ENCODE results near the gene CD34. TPM values are rescaled to one million over a fixed set of nuclear protein-coding genes. Genes with fewer than 3 reads are reported as not detected.

CD34 gene
- total RNA-seq, 2 experiments from 2014 or later = 0.05 TPM; not detected in 1

GRCh38 chr1:207852576-207853371, 58.2 kb downstream of the CD34 start:
- POLR2A ChIA-PET = no interaction called here
- Mint-ChIP-seq H3K9me3 (no peaks in the 10 kb centered on the region), H3K27me3 (no peaks in the 10 kb centered on the region), H3K4me3 (no peak overlapping the region), H3K27ac (peak overlapping the region; percentile 19), H3K36me3 (ENCODE audit: low read depth) (peaks cover 58% of the 10 kb centered on the region), H3K4me1 (peaks cover 75% of the 10 kb centered on the region)
- CTCF ChIA-PET = interaction anchor here (0.8 to 1.7 kb wide), 7 partner anchors 9 to 65 kb away, joined by 3 to 6 read pairs (median 4); no protein-coding TSS in a partner anchor
- DNase-seq = no peak

DNA sequence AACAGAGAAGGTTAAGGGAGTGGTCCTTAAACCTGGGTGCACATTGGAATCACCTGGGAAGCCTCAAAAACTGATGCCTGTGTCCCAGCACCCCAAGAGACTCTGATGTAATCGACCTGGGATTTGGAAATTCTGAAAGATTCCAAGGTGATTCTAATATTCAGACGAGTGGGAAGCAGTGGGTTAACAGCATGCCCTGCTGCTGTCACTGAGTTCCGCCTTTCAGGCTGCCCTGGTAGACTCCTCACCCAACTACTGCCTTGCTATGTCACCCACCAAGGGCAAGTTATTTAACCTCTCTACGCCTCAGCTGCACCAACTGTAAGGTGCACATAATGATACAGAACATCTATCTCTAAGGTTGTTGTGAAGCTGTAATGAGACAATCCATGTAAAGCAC, 59.2 kb downstream of the CD34 start:
- ChIA-PET POLR2A (no interaction called here), CTCF (interaction anchor here (0.8 to 1.6 kb wide), 6 partner anchors 10 to 64 kb away, joined by 3 to 6 read pairs (median 4); no protein-coding TSS in a partner anchor)
- DNase-seq = no peak
- Mint-ChIP-seq H3K4me3 (no peak overlapping the region), H3K4me1 (peaks cover 73% of the 10 kb centered on the region), H3K27ac (no peak overlapping the region), H3K9me3 (no peaks in the 10 kb centered on the region), H3K36me3 (ENCODE audit: low read depth) (peaks cover 56% of the 10 kb centered on the region), H3K27me3 (no peaks in the 10 kb centered on the region)

DNA sequence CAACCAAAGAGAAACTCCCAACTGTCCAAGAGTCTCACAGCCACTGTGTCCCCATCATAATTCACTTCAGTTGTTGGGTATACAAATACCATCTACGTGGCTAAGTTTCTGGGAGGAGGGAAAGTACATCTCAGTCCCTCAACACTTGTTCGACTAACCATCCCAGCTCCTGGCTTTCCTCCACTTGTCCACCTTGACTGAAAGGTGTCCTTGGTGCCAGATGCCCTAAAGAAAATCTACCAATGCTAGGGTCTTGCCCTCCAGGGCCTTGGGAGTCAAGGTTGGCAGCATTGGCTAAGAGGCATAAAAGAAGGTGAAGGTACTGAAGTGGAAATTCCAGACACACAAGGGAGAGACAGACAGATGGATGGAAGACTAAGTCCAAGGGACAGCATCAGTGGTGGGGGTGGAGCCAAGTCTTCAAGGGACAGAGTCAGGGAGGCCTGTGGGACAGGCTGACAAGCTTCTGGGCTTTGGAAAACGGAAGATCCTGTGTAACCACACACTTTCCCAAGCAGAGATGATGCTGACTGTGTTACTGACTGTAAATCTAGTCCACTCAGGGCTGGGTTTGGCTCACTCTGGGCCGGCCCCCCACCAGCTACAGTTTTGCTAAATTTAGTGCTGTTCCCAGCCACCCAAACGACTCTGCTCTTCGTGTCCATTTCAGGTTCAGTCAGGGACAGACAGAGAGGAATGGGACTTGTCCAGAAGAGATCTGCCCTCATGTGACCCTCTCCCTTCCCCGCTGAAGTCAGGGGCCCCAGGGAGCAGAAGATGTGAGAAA, 60.1 kb downstream of the CD34 start:
- H3K4me3 Mint-ChIP-seq = no peak overlapping the region
- POLR2A ChIA-PET = no interaction called here

DNA sequence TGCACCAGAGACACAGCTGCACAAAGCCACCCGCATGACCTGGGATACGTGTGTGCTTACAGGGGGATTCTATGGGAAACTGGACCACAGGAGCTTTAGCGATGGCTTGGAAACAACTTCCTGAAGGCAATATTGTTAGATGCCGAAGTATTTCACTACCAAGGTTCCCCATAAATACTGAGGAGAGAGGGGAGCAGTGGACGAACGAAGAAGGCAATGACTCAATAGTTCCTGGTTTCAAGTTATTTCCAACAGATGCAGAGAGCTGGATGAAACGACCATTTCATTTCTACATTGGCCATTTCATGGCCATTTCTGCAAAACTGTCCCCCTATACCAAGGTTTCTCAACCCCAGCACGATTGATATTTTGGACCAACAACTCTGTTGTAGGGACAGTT, 61.3 kb downstream of the CD34 start:
- Mint-ChIP-seq H3K9me3 (no peaks in the 10 kb centered on the region), H3K36me3 (ENCODE audit: low read depth) (peaks cover 48% of the 10 kb centered on the region), H3K27ac (no peak overlapping the region), H3K4me1 (peaks cover 66% of the 10 kb centered on the region), H3K4me3 (no peak overlapping the region), H3K27me3 (no peaks in the 10 kb centered on the region)
- POLR2A ChIA-PET = no interaction called here
- no peak for DNase-seq
- CTCF ChIA-PET = interaction anchor here (1.2 to 1.9 kb wide), 4 partner anchors 12 to 114 kb away, joined by 3 to 9 read pairs (median 5); no protein-coding TSS in a partner anchor

More for the DNA sequence above, 60.1 kb downstream of the CD34 start:
- DNase-seq = no peak
- peak overlapping the region; percentile 51 for H3K27ac Mint-ChIP-seq
- H3K4me1 Mint-ChIP-seq = peaks cover 64% of the 10 kb centered on the region
- CTCF ChIA-PET = interaction anchor here (0.6 to 1.9 kb wide), 4 partner anchors 11 to 1434 kb away, joined by 3 to 9 read pairs (median 4); no protein-coding TSS in a partner anchor
- H3K27me3 Mint-ChIP-seq = no peaks in the 10 kb centered on the region
- H3K36me3 Mint-ChIP-seq (ENCODE audit: low read depth) = peaks cover 47% of the 10 kb centered on the region
- H3K9me3 Mint-ChIP-seq = no peaks in the 10 kb centered on the region

DNA sequence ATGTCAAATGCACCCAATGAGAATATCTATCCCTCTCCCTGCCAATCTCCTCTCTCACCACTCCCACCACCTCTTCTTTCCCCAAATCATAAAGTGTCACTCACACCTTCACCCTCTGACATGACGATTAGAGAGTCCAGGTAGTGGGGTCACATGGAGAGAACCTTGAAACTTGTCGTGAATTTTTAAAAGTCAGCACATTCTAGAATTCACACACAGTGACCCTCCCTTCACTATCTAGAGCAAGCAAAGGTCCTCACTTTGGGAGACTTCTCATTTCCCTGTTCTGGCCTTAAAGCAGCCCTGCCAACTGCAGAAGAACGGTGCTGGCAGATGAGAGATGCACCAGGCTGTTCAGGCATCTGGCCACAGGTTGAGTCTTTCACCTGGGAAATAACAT, 61.9 kb downstream of the CD34 start:
- Mint-ChIP-seq H3K4me3 (no peak overlapping the region), H3K9me3 (no peaks in the 10 kb centered on the region), H3K27me3 (no peaks in the 10 kb centered on the region), H3K4me1 (peaks cover 65% of the 10 kb centered on the region), H3K36me3 (ENCODE audit: low read depth) (peaks cover 50% of the 10 kb centered on the region), H3K27ac (peak overlapping the region; percentile 72)
- CTCF ChIA-PET = interaction anchor here (1.2 to 1.9 kb wide), 5 partner anchors 13 to 114 kb away, joined by 3 to 9 read pairs (median 5); no protein-coding TSS in a partner anchor
- no peak for DNase-seq
- POLR2A ChIA-PET = no interaction called here

- DNase-seq = peak; percentile 30
These were observed 62.7 kb downstream of the CD34 start for GRCh38 chr1:207848234-207848633.

DNA sequence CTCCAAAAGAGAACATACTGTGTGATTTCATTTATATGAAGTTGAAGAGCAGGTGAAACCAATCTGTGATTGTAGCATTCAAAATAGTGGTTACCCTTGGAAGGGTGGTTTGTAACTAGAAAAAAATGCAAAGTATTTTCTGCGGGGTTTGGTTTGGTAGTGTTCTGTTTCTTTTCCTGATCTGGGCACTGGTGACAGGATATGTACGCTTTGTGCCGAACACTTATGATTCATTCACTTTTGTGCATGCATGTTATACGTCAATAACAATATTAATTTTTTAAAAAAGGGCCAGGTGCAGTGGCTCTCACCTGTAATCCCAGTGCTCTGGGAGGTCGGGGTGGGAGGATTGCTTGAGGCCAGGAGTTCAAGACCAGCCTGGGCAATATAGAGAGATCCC, 63.8 kb downstream of the CD34 start:
- Mint-ChIP-seq H3K4me3 (no peak overlapping the region), H3K36me3 (ENCODE audit: low read depth) (peaks cover 53% of the 10 kb centered on the region), H3K27me3 (no peaks in the 10 kb centered on the region), H3K9me3 (no peaks in the 10 kb centered on the region), H3K4me1 (peaks cover 49% of the 10 kb centered on the region), H3K27ac (no peak overlapping the region)
- ChIA-PET POLR2A (no interaction called here), CTCF (interaction anchor here (1.3 kb wide), 2 partner anchors 22 to 35 kb away, joined by 3 to 7 read pairs; no protein-coding TSS in a partner anchor)
- no peak for DNase-seq

More at GRCh38 chr1:207848234-207848633, 62.7 kb downstream of the CD34 start:
- ChIA-PET POLR2A (no interaction called here), CTCF (interaction anchor here (1.2 to 1.3 kb wide), 3 partner anchors 16 to 34 kb away, joined by 3 to 7 read pairs (median 5); no protein-coding TSS in a partner anchor)
- peak overlapping the region; percentile 81 for H3K27ac Mint-ChIP-seq
- H3K9me3 Mint-ChIP-seq = no peaks in the 10 kb centered on the region
- H3K36me3 Mint-ChIP-seq (ENCODE audit: low read depth) = peaks cover 56% of the 10 kb centered on the region
- peaks cover 57% of the 10 kb centered on the region for H3K4me1 Mint-ChIP-seq
- no peaks in the 10 kb centered on the region for H3K27me3 Mint-ChIP-seq
- peak overlapping the region; percentile 2 for H3K4me3 Mint-ChIP-seq

- Mint-ChIP-seq H3K9me3 (no peaks in the 10 kb centered on the region), H3K4me1 (peaks cover 36% of the 10 kb centered on the region), H3K27me3 (no peaks in the 10 kb centered on the region), H3K36me3 (ENCODE audit: low read depth) (peaks cover 38% of the 10 kb centered on the region), H3K4me3 (no peak overlapping the region), H3K27ac (no peak overlapping the region)
- CTCF ChIA-PET = interaction anchor here (1.3 kb wide), 1 partner anchor 13 kb away, joined by 4 read pairs; no protein-coding TSS in a partner anchor
- POLR2A ChIA-PET = no interaction called here
- DNase-seq = no peak
These were observed 65.8 kb downstream of the CD34 start for GRCh38 chr1:207845109-207845508.

GRCh38 chr1:207844371-207844770, 66.6 kb downstream of the CD34 start:
- peaks cover 35% of the 10 kb centered on the region for H3K36me3 Mint-ChIP-seq (ENCODE audit: low read depth)
- ChIA-PET CTCF (no interaction called here), POLR2A (no interaction called here)
- no peaks in the 10 kb centered on the region for H3K9me3 Mint-ChIP-seq
- H3K4me3 Mint-ChIP-seq = no peak overlapping the region
- H3K27ac Mint-ChIP-seq = no peak overlapping the region
- no peaks in the 10 kb centered on the region for H3K27me3 Mint-ChIP-seq
- H3K4me1 Mint-ChIP-seq = peaks cover 31% of the 10 kb centered on the region
- no peak for DNase-seq

- no peak overlapping the region for H3K27ac Mint-ChIP-seq
- no peaks in the 10 kb centered on the region for H3K27me3 Mint-ChIP-seq
- H3K4me3 Mint-ChIP-seq = no peak overlapping the region
- H3K9me3 Mint-ChIP-seq = no peaks in the 10 kb centered on the region
- no peak for DNase-seq
- CTCF ChIA-PET = interaction anchor here (0.8 to 4.6 kb wide), 6 partner anchors 13 to 43 kb away, joined by 3 to 24 read pairs (median 4); no protein-coding TSS in a partner anchor
- POLR2A ChIA-PET = interaction anchor here (1.1 kb wide), 1 partner anchor 12 kb away, joined by 5 read pairs; no protein-coding TSS in a partner anchor
- H3K36me3 Mint-ChIP-seq (ENCODE audit: low read depth) = peaks cover 33% of the 10 kb centered on the region
- peaks cover 28% of the 10 kb centered on the region for H3K4me1 Mint-ChIP-seq
These were observed 68.4 kb downstream of the CD34 start for GRCh38 chr1:207842506-207842905.

- H3K36me3 Mint-ChIP-seq (ENCODE audit: low read depth) = peaks cover 34% of the 10 kb centered on the region
- no peaks in the 10 kb centered on the region for H3K27me3 Mint-ChIP-seq
- ChIA-PET POLR2A (no interaction called here), CTCF (interaction anchor here (0.8 to 4.6 kb wide), 6 partner anchors 13 to 43 kb away, joined by 4 to 24 read pairs (median 4); no protein-coding TSS in a partner anchor)
- H3K4me1 Mint-ChIP-seq = peaks cover 28% of the 10 kb centered on the region
- no peak overlapping the region for H3K4me3 Mint-ChIP-seq
- H3K27ac Mint-ChIP-seq = no peak overlapping the region
- DNase-seq = no peak
- no peaks in the 10 kb centered on the region for H3K9me3 Mint-ChIP-seq
These were observed 69.0 kb downstream of the CD34 start for GRCh38 chr1:207841901-207842300.

- CTCF ChIA-PET = interaction anchor here (1.1 to 4.6 kb wide), 6 partner anchors 9 to 44 kb away, joined by 4 to 24 read pairs (median 4); no protein-coding TSS in a partner anchor
- H3K36me3 Mint-ChIP-seq (ENCODE audit: low read depth) = peaks cover 37% of the 10 kb centered on the region
- H3K9me3 Mint-ChIP-seq = no peaks in the 10 kb centered on the region
- POLR2A ChIA-PET = no interaction called here
- no peak for DNase-seq
- H3K4me1 Mint-ChIP-seq = peaks cover 30% of the 10 kb centered on the region
- no peak overlapping the region for H3K27ac Mint-ChIP-seq
- no peak overlapping the region for H3K4me3 Mint-ChIP-seq
- no peaks in the 10 kb centered on the region for H3K27me3 Mint-ChIP-seq
These were observed 69.6 kb downstream of the CD34 start for GRCh38 chr1:207841293-207841692.

Data from activated CD4-positive, alpha-beta T cell treated with anti-CD3 and anti-CD28 coated beads, Interleukin-2, amount 10 ng/mL, durations not matched to agents 7 days and 5 days (primary cell).